Putamen (tissue), 1 donor: ENCODE results near the gene CTAG1A.
"Not testable (repeated sequence)": the region's sequence is repeated elsewhere in the genome, so short reads cannot be mapped to it uniquely, and the experiment has no call there.

Source experiments
- DNase-seq: peaks from one replicate; pipeline ENCODE4 v3.0.0-alpha.2; 2016; ENCODE audit warnings: low spot score

The CTAG1A gene

DNA sequence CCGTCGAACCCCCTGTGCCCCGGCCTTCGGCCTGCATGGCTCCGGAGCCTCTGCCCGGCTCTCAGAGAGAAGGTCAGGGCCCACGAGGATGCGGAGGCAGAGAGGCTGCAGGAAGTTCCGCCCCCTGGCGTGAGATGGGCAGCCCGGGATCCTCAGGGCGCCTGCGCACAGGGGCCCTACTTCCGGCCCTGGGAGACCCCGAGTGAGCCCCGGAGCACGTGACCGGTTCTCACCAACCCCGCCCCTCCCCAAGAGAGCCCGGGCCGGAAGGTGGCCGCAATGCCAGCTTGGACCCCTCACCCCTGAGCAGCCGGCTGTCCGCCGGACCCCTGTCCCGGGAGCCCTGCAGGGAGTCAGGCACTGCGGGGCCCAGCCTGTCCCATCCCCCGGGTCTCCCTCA is 34.2 kb downstream of the CTAG1A start, which contains the start of gene CTAG1B:
Gene CTAG1B, minus strand, starts transcription at position 101 of the 400 bp plus-strand sequence. Its CDS starts 64 bp downstream, at position 37.
- not testable (repeated sequence) for DNase-seq

DNA sequence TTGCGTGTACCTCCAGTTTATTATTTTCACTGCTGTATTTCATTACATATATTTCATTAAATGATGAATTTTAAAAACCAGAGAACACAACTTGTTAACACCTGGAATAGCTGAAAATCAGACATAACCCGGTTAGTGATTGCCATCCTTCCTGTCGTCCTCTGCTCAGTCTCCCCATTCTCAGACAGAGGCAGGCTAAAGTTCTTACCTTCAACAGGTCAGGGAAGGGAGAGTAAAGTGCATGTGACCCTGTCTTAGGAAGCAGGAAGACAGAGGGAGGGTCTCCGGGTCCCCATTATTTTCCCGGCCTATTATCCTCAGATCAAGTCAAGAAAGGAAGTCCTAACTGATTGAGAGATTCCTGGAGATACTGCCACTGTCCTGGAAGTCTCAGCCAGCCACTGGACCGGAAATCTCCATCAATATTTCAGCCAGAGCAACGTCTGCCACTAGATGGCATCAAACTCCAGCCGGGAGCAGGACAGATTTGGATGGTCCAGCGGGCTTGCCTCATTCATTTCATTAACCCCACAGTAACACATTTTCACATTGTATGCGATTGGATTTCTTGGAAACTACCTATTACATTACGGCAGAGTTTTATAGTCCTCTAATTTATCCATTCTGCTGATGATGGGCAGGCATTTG is 36.0 kb downstream of the CTAG1A start:
- DNase-seq, result not testable (repeated sequence)

DNA sequence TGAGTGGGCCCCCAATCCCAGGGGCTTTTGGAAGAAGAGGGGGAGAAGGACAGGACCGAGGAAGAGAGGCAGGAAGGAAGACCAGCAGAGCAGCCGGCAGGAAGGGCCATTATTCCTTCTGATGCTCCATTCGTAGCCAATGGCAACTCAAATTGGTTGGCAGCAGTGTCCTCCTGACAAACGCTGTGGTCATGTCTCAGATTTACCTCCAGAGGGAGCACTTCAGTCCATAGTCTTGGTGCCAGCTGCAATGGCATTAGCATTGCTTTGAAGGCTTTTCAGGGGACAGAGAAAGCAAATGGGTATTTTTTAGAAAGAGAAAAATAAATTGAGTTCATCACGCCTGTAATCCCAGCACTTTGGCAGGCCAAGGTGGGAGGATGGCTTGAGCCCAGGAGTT is 44.0 kb downstream of the CTAG1A start:
- DNase-seq, result not testable (repeated sequence)

DNA sequence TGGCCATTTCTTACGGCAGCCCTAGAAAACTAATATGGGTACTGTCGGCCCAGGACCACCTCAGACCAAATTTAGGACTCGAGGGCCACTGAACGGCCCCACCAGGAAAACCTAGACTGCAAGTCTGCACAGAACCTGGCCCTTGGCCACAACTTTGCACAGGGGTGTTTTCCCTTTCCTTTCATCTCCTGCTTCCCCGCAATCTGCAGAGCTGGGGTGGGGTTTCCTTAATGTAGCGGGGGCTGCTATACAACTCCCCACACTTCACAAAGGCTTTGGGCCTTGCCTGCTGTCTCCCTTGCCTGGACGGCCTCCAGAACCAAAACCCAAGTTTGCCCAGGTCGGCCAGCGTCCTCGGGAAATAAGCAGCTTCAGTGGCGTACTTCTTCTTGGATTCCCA is 46.0 kb downstream of the CTAG1A start:
- not testable (repeated sequence) for DNase-seq

DNA sequence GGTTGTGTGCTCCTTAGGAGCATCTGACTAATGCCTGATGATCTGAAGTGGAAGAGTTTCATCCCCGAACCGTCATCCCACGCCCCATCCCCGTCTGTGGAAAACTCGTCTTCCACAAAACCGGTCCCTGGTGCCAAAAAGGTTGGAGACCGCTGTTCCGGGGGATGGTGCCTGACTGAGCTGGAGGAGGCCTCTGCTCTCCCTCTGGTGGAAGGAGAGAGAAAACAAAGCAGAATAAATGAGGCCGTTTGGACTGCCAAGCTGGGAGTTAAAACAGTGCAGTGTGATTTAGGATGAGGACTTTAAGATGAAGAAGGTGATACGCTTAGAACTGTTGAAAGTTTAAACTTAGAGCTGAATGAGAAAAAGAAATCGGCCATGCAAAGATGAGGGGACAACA is 48.7 kb downstream of the CTAG1A start:
- not testable (repeated sequence) for DNase-seq
